Measurements from ENCODE around the gene HOXB3. TPM values are rescaled to one million over a fixed set of nuclear protein-coding genes. Genes with fewer than 3 reads are reported as not detected.

The HOXB3 gene
- total RNA-seq (2021): not detected in 2 replicates
- long read RNA-seq: 0 reads

DNA sequence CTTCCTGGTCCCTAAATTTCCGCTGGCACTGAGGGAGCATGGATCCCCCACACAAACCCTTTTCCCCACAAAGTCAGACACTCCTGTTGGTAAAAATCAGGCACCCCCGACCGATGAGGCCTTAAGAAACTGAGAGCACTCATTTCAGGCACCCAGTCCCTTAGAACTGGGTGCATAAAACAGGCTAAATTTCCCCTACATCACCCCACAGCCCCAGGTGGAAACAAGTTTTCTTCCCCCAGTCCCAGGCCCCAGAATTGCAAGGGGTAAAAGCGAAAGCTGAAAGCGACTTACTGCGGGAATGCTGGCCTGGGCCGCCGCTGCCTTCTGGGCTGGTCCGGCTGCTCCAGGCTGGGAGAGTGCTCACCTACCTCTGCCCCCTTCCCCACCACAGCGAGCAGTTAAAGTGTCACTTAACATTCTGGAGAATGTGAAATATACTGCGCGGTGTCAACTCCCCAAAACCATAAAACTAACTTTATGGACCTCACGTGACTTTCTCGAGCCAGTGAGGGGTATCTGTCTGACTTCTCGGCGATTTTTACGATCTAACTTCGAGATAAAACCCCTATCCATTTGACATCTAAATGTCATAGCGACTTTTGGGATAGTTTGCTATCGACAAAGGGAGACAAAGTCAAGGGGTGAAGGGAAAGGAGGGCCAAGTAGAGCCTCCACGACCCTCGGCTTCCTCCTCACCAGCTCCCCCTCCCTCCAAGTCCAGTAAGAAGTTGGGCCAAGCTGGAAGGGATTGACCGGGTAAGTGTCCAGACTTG lies at the start of gene HOXB3:
TSS of gene HOXB3 (minus strand) at position 411 of the 776 bp plus-strand sequence. CDS start 37,767 bp downstream, outside the sequence.
- Histone ChIP-seq H3T11ph (ENCODE audit: low read length) (no peak within 1 kb of the TSS), H3K56ac (ENCODE audit: insufficient read length, low read depth, low read length) (no peak within 1 kb of the TSS), H2BK12ac (ENCODE audit: insufficient read length, low read depth, low read length) (no peak within 1 kb of the TSS), H3K4me1 (ENCODE audit: insufficient read depth, low read length) (no peaks in the 10 kb centered on the region), H2AFZ (ENCODE audit: low read length) (no peak within 1 kb of the TSS), H2BK120ac (ENCODE audit: low read depth, low read length, poor library complexity, severe bottlenecking) (no peak within 1 kb of the TSS), H2AK5ac (ENCODE audit: insufficient read length, low read length) (no peak within 1 kb of the TSS), H3K4ac (ENCODE audit: low read depth, low read length) (no peak within 1 kb of the TSS), H3K27me3 (ENCODE audit: insufficient read depth, low read length) (peaks cover 99% of the 10 kb centered on the region), H4K20me1 (ENCODE audit: control insufficient read depth, insufficient read depth, insufficient read length) (no peaks in the 10 kb centered on the region), H3K79me1 (ENCODE audit: insufficient read depth, low read depth, low read length, poor library complexity, severe bottlenecking) (no peaks in the 10 kb centered on the region), H2BK20ac (ENCODE audit: low read depth, low read length, poor library complexity, severe bottlenecking) (no peak within 1 kb of the TSS), H3K27ac (ENCODE audit: insufficient read length, low read depth, low read length) (no peak within 1 kb of the TSS), H2BK15ac (ENCODE audit: low read depth, low read length) (no peak within 1 kb of the TSS), H3K18ac (ENCODE audit: insufficient read length, low read depth, low read length) (no peak within 1 kb of the TSS), H3K9ac (ENCODE audit: extremely low read depth, insufficient read length, low read length) (no peak within 1 kb of the TSS), H4K8ac (replicated peaks; ENCODE audit: insufficient read length, low read depth, low read length) (no peak within 1 kb of the TSS), H3K23ac (ENCODE audit: insufficient read length, low read depth, low read length) (no peak within 1 kb of the TSS), H3K14ac (ENCODE audit: insufficient read depth, low read length) (no peak within 1 kb of the TSS), H4K5ac (ENCODE audit: insufficient read length, low read depth, low read length) (no peak within 1 kb of the TSS), H3K9me3 (ENCODE audit: control insufficient read depth, low read depth, low read length) (no peaks in the 10 kb centered on the region), H3K79me2 (ENCODE audit: insufficient read depth, low read length) (no peaks in the 10 kb centered on the region), H3K4me2 (ENCODE audit: insufficient read depth, insufficient read length, low read length) (no peak within 1 kb of the TSS), H3K23me2 (ENCODE audit: insufficient read length, low read depth, low read length, poor library complexity, severe bottlenecking) (peaks cover 3% of the 10 kb centered on the region), H2BK5ac (ENCODE audit: insufficient read length, low read length) (no peak within 1 kb of the TSS), H4K91ac (ENCODE audit: insufficient read length, low read depth, low read length) (no peak within 1 kb of the TSS)
- TF ChIP-seq, protein P1, sequence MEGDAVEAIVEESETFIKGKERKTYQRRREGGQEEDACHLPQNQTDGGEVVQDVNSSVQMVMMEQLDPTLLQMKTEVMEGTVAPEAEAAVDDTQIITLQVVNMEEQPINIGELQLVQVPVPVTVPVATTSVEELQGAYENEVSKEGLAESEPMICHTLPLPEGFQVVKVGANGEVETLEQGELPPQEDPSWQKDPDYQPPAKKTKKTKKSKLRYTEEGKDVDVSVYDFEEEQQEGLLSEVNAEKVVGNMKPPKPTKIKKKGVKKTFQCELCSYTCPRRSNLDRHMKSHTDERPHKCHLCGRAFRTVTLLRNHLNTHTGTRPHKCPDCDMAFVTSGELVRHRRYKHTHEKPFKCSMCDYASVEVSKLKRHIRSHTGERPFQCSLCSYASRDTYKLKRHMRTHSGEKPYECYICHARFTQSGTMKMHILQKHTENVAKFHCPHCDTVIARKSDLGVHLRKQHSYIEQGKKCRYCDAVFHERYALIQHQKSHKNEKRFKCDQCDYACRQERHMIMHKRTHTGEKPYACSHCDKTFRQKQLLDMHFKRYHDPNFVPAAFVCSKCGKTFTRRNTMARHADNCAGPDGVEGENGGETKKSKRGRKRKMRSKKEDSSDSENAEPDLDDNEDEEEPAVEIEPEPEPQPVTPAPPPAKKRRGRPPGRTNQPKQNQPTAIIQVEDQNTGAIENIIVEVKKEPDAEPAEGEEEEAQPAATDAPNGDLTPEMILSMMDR (conservative IDR thresholded peaks at IDR 0.05): no peak
- Mint-ChIP-seq H3K36me3 (ENCODE audit: insufficient read depth in 1 of 3, low read depth in 3 of 3) (no peaks in the 10 kb centered on the region), H3K4me3 (0 out of 5 replicates have a peak within 1 kb of the TSS, but pooled peaks of 1 of the 2 experiments have one; percentile 35), H3K27me3 (ENCODE audit: low read depth) (peaks cover 100% of the 10 kb centered on the region), H3K4me1 (peaks cover 11 to 26% of the 10 kb centered on the region in 2 experiments), H3K9me3 (peaks cover 6 to 7% of the 10 kb centered on the region in 2 experiments; a peak in 3 of 5 replicates), H3K27ac (no peak within 1 kb of the TSS)
- no CpG with 5 or more reads among the region's 23 CpGs for WGBS (ENCODE audit: extremely low coverage, insufficient read length, low lambda C conversion rate)
- DNase-seq: no peak
